Tibial artery (tissue), 4 donors: ENCODE results near the gene FHL3.

ENCODE experiments used
- DNase-seq, 2 donors: peaks; one replicate each; pipeline ENCODE4 v3.0.0-alpha.2; 2019
- H3K27ac ChIP-seq, 2 donors: fragments of 200-600 bp; sonication (generic) in 1 of 2; 1 replicate in 1 of 2; 2 replicates in 1 of 2; pipeline ENCODE4 v1.5.1; 2018 to 2019; ENCODE audit warnings: mild to moderate bottlenecking in 1 of 2
- H3K27me3 ChIP-seq, 2 donors: fragments of 200-600 bp; sonication (generic) in 1 of 2; one replicate each; pipeline versions ENCODE4 v1.5.1 to v1.6.0; 2016 to 2019
- H3K36me3 ChIP-seq, 3 donors: fragments of 200-600 bp; sonication (generic) in 2 of 3; one replicate each; pipeline ENCODE4 v1.5.1; 2016 to 2019; ENCODE audit warnings: mild to moderate bottlenecking in 2 of 3
- H3K4me1 ChIP-seq, 4 donors: fragments of 200-600 bp; sonication (generic) in 2 of 4; 1 replicate in 3 of 4; 2 replicates in 1 of 4; pipeline ENCODE4 v1.5.1; 2016 to 2019
- H3K4me3 ChIP-seq, 2 donors: fragments of 200-600 bp; sonication (generic) in 1 of 2; 1 replicate in 1 of 2; 2 replicates in 1 of 2; pipeline ENCODE4 v1.5.1; 2018 to 2019; ENCODE audit warnings: mild to moderate bottlenecking in 2 of 2
- H3K9me3 ChIP-seq, 3 donors: fragments of 200-600 bp; sonication (generic) in 1 of 3; one replicate each; pipeline ENCODE4 v1.5.1; 2016 to 2019
- intact Hi-C: fragments of 100-400 bp; cut with DNase I; formaldehyde crosslinking; loops from one replicate; pipeline ENCODE4 v1.15.0; 2023; ENCODE audit warnings: low total_unique reads
- TF ChIP-seq, protein P1 (sequence below), 2 experiments: fragments of 200-600 bp in 1 of 2; fragments of 450-650 bp in 1 of 2; IDR thresholded peaks; one replicate each; pipeline ENCODE4 v1.5.1; 2017 to 2019; ENCODE audit warnings: antibody characterized with exemption in 2 of 2, mild to moderate bottlenecking in 1 of 2, moderate library complexity in 1 of 2

FHL3 gene

DNA sequence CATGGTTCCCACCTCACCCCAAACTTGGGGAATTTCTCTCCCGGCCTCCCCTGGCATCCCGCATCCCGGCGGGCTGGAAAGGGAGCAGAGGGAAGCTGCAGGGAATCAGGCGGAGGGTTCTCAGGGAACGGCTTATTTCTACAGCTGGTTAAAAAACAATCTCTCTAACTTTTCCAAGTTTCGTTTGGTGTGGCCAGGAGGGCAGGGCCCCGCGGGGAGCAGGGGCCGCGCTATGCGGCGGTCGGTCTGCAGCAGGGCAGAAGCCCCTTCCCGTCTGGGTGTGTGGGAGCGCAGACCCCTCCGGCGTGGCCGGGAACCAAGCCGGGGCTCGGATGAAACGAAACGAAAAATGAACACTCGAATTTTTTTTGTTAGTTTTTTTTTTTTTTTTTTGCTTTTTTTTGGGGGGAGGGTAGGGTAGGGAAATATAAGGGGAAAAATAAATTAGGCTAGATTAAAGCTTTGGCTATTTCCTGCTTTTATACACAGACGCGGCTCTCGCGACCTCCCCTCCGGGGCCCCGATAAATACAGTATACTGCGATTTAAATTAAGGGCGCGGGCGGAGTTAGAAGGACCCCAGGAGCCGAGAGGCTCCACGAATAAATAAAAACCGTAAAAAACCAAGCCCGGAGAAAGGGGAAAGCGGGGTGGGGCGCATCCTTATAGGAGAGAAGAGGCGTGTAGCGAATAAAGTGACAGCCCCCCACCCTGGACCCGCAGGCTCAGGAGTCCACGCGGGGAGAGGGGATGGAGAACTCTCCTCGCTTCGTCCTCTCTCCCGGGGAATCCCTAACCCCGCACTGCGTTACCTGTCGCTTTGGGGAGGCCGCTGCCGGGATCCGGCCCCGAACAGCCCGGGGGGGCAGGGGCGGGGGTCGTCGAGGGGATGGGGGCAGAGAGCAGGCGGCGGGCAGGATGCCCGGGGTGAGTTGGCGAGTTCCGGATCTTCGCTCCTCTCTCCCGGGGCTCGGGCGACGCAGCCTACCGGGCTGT lies 39.2 kb upstream of the FHL3 start:
- Histone ChIP-seq H3K9me3 (no peaks in the 10 kb centered on the region), H3K27ac (no peak overlapping the region), H3K4me1 (peaks cover 0 to 38% (median 26%) of the 10 kb centered on the region in 4 donors), H3K4me3 (no peak overlapping the region), H3K36me3 (no peaks in the 10 kb centered on the region), H3K27me3 (peaks cover 10 to 64% of the 10 kb centered on the region in 2 donors)
- DNase-seq: no peak
- intact Hi-C loops: no loop called here
- TF ChIP-seq, protein P1, sequence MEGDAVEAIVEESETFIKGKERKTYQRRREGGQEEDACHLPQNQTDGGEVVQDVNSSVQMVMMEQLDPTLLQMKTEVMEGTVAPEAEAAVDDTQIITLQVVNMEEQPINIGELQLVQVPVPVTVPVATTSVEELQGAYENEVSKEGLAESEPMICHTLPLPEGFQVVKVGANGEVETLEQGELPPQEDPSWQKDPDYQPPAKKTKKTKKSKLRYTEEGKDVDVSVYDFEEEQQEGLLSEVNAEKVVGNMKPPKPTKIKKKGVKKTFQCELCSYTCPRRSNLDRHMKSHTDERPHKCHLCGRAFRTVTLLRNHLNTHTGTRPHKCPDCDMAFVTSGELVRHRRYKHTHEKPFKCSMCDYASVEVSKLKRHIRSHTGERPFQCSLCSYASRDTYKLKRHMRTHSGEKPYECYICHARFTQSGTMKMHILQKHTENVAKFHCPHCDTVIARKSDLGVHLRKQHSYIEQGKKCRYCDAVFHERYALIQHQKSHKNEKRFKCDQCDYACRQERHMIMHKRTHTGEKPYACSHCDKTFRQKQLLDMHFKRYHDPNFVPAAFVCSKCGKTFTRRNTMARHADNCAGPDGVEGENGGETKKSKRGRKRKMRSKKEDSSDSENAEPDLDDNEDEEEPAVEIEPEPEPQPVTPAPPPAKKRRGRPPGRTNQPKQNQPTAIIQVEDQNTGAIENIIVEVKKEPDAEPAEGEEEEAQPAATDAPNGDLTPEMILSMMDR (IDR thresholded peaks at IDR 0.05): no peak

DNA sequence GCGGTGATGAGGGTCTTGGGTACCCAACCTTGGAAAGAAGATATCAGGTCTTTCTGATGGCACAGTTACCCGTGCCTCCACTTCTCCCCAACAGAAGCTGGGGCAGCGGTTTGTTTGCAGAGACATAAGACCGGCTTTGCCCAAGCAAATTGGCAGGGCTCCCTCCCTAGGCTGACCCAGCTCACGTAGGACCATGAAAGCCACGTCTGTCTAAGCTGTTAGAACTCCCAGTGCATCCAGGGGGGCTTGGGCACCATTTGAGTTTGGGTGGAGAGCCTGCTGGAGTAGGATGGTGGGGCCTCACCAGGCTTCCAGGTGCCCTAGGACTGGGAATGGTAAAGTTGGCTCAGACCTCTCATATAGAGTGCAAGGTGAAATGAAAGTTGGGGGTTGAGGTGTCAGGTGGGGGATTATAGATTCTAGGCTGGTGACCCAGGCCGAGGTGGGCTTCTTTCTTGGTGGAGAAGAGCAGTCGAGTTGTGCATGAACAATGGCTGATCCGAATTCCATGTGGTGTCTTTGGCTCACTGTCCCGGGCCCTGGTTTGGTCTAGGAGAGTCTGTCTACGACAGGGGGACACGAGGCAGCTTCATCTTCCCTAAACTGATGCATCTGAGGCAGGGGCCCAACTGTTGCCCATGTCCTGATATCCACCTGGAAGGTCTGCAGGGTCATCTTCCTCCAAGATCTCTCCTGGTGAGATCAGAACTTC lies 37.9 kb upstream of the FHL3 start:
- Histone ChIP-seq H3K36me3 (no peaks in the 10 kb centered on the region), H3K27me3 (peaks cover 10 to 73% of the 10 kb centered on the region in 2 donors), H3K9me3 (no peaks in the 10 kb centered on the region), H3K4me3 (no peak overlapping the region), H3K27ac (no peak overlapping the region), H3K4me1 (peaks cover 0 to 36% (median 25%) of the 10 kb centered on the region in 4 donors)
- no peak for DNase-seq
- intact Hi-C loops: no loop called here
- TF ChIP-seq, protein P1 (IDR thresholded peaks at IDR 0.05): no peak

DNA sequence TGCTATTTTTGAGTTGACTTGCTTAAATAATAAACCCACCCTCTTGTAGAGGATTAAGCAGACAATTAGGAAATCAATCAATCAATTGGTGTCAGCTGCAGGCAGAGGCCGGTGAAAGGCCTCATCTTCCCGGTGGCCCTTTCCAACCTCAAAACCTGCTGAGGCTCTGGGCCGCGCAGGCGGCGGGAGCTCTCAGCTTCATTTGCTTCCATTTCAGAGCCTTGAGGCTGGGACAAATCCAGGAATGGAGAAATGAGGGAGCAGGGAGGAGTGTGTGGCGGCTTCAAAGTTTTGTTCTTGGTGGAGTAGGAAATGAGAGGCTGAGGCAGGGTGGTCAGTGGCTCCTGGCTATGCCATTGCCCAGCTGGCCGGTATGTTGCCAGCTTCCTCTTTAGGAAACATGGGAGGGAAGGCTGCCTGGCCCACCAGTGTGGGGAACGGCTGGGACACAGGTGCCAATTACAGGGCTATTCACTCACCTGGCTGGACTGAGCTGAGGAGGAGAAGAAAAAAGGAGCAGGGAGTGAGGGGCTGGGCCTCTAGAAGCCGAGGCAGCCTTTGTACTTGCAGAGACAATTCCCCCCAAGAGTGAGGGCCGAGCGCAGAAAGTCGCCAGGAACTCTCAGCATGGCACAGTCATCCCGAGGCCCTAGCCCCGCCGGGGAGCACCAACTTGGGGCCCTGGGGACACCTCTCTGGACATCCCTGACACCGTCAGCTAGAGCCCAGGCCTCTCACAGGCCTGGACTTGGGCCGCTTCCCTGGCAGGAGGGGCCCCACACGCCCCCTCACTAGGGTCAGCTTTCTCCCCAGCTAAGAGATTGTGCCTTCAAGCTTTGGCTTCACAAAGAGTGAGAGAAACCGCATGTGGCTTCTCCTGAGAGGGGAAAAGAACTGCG lies 36.9 kb upstream of the FHL3 start:
- Histone ChIP-seq H3K4me1 (peaks cover 0 to 26% (median 18%) of the 10 kb centered on the region in 4 donors), H3K4me3 (no peak overlapping the region), H3K9me3 (no peaks in the 10 kb centered on the region), H3K36me3 (no peaks in the 10 kb centered on the region), H3K27me3 (peaks cover 10 to 83% of the 10 kb centered on the region in 2 donors), H3K27ac (no peak overlapping the region)
- DNase-seq: no peak
- intact Hi-C loops: no loop called here
- TF ChIP-seq, protein P1 (IDR thresholded peaks at IDR 0.05): no peak

DNA sequence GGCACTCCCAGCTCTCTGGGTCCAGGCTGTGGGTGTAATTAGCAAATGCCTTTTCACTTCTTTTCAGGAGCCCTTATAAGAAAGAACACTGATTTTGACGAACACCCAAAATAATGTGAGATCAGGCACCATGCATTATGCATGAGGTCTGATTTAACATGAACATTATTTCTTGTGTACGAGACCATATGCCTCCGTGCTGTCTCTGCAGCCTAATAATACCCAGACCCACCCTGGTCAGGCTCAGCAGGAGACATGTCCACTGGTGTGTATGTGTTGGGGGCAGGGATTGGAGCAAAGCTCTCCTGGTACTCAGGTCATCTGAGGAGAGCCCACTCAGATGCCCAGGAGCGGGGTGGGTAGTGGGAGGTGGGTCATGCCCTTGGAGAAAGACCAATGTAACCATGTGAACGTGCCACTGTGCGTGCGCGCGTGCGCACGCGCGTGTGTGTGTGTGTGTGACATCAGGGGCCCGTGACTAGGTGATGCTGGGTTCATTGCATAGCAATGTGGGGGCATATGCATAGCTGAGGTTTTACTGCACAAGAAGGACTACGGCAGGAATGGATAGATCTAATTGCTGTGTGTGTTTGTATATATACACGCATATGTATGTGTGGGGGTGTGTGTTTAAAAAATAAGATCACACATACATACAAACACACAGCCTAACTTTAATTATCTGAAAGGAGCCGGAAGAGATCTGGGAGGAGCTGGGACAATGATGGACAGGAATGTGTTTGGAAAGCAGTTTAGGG lies 34.2 kb upstream of the FHL3 start:
- H3K27me3 ChIP-seq: peaks cover 10 to 92% of the 10 kb centered on the region in 2 donors

More for the DNA sequence above, 34.2 kb upstream of the FHL3 start:
- peaks cover 0 to 6% (median 2%) of the 10 kb centered on the region in 4 donors for H3K4me1 ChIP-seq
- no peaks in the 10 kb centered on the region for H3K9me3 ChIP-seq
- no peak for DNase-seq
- intact Hi-C loops: loop anchor here (10.0 kb wide), 1 partner anchor 775 kb away; no protein-coding TSS in a partner anchor
- no peak overlapping the region for H3K27ac ChIP-seq
- no peak overlapping the region for H3K4me3 ChIP-seq
- H3K36me3 ChIP-seq: no peaks in the 10 kb centered on the region
- TF ChIP-seq, protein P1 (IDR thresholded peaks at IDR 0.05): no peak
